HFF-Myc (cell line): ENCODE data around the gene SLTM.
"Not testable (repeated sequence)": the region's sequence is repeated elsewhere in the genome, so short reads cannot be mapped to it uniquely, and the experiment has no call there.

Experiments
- DNase-seq: peaks from one replicate; pipeline ENCODE4 v3.0.0-alpha.2; 2011; ENCODE audit warnings: low read depth; ENCODE audit errors: extremely low read depth
- H3K4me3 ChIP-seq: replicated peaks from 2 replicates; pipeline ENCODE4 v1.5.1; 2011; ENCODE audit warnings: low read depth, mild to moderate bottlenecking, control low read depth, low read length
- CTCF ChIP-seq: IDR thresholded peaks from 2 replicates; pipeline ENCODE4 v1.5.1; 2012; ENCODE audit warnings: mild to moderate bottlenecking, low read depth, low read length, control low read depth; ENCODE audit errors: missing control alignments

The SLTM gene

DNA sequence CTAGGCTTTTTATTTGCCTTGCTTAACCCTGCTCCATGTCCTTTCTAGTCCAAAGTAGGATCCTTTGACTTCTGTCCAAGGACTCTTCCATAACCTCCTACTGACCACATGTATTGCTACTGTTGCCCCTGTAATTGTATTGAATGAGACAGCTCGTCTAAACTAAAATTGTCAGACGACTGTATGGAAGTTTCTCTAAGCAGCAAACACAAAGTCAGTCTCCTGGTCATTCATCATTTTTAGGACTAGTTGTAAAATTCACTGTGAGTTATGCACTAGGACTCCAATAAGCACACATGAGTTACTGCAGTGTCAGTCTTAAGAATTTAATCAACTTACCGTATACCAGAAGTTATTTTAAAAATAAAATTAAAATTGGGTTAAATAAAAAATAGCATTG lies 32.8 kb downstream of the SLTM start:
- no peak for TF ChIP-seq CTCF

GRCh38 chr15:58898150-58898680 lies 35.3 kb downstream of the SLTM start:
- DNase-seq = no peak
- H3K4me3 ChIP-seq = no peak overlapping the region
- TF ChIP-seq CTCF = no peak

More for the DNA sequence above, 32.8 kb downstream of the SLTM start:
- DNase-seq = no peak
- no peak overlapping the region for H3K4me3 ChIP-seq

- no peak overlapping the region for H3K4me3 ChIP-seq
- no peak for DNase-seq
- TF ChIP-seq CTCF = no peak
Observed at GRCh38 chr15:58889363-58889762, 44.1 kb downstream of the SLTM start.

GRCh38 chr15:58886921-58887320 lies 46.6 kb downstream of the SLTM start:
- no peak for TF ChIP-seq CTCF
- no peak overlapping the region for H3K4me3 ChIP-seq
- no peak for DNase-seq

- DNase-seq, H3K4me3 ChIP-seq: not testable (repeated sequence)
Observed at GRCh38 chr15:58883926-58884325, 49.6 kb downstream of the SLTM start.

DNA sequence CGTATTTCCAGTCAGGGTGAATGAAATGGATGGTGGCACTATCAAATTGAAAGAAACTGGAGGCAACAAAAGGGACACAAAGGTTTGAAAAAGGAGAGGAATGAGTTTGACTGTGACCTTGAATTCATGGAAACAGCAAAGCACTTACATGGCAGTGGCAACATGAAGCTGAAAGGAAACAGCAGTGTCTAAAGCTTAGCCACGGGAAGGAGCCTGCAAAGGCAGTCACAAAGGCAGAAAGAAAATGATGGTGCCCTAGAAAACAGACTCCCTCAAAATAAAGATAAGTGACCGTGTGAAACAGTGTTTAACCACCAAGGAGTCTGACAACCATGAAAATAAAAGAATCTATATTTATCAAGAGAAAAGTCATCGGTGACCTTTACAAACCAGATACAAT lies 51.2 kb downstream of the SLTM start:
- H3K4me3 ChIP-seq = no peak overlapping the region
- DNase-seq = no peak
- no peak for TF ChIP-seq CTCF

GRCh38 chr15:58880320-58880719 lies 53.2 kb downstream of the SLTM start:
- TF ChIP-seq CTCF = no peak
- no peak overlapping the region for H3K4me3 ChIP-seq
- no peak for DNase-seq
